GM18499 (cell line): ENCODE measurements around the gene CCDC63.

Experiments
- ATAC-seq: cut with Tn5 transposase; IDR thresholded peaks from one replicate; pipeline ENCODE4 v1.9.1; 2021; ENCODE audit warnings: moderate number of reproducible peaks; ENCODE audit not compliant: insufficient read depth, unreplicated experiment

The CCDC63 gene

GRCh38 chr12:110846615-110847566 lies at the start of gene CCDC63:
Gene CCDC63 (plus strand): TSS chr12:110846987. CDS start chr12:110852955, 5,968 bp downstream.
- no peak for ATAC-seq

- no peak for ATAC-seq
Measured at GRCh38 chr12:110798461-110798860, 48.3 kb upstream of the CCDC63 start.

- ATAC-seq: no peak
Measured at GRCh38 chr12:110802489-110802888, 44.3 kb upstream of the CCDC63 start.

GRCh38 chr12:110804406-110804805 lies 42.4 kb upstream of the CCDC63 start:
- ATAC-seq: no peak

GRCh38 chr12:110807640-110808039 lies 39.1 kb upstream of the CCDC63 start:
- ATAC-seq: no peak

GRCh38 chr12:110809149-110809548 lies 37.6 kb upstream of the CCDC63 start:
- no peak for ATAC-seq

- no peak for ATAC-seq
Measured at GRCh38 chr12:110811972-110812371, 34.8 kb upstream of the CCDC63 start.

GRCh38 chr12:110813285-110813684 lies 33.5 kb upstream of the CCDC63 start:
- ATAC-seq: no peak

- ATAC-seq: no peak
Measured at GRCh38 chr12:110813756-110814155, 33.0 kb upstream of the CCDC63 start.

- ATAC-seq: no peak
Measured at GRCh38 chr12:110816248-110816647, 30.5 kb upstream of the CCDC63 start.

GRCh38 chr12:110816779-110817178 lies 30.0 kb upstream of the CCDC63 start:
- no peak for ATAC-seq

- no peak for ATAC-seq
Measured at GRCh38 chr12:110818511-110818910, 28.3 kb upstream of the CCDC63 start.

- ATAC-seq: no peak
Measured at GRCh38 chr12:110819150-110819549, 27.6 kb upstream of the CCDC63 start.

GRCh38 chr12:110819646-110820045 lies 27.1 kb upstream of the CCDC63 start:
- no peak for ATAC-seq

- ATAC-seq: no peak
Measured at GRCh38 chr12:110821917-110822316, 24.9 kb upstream of the CCDC63 start.

GRCh38 chr12:110822821-110823415 lies 23.9 kb upstream of the CCDC63 start:
- ATAC-seq: no peak

GRCh38 chr12:110824342-110824741 lies 22.4 kb upstream of the CCDC63 start:
- ATAC-seq: no peak

- ATAC-seq: no peak
Measured at GRCh38 chr12:110825530-110825929, 21.3 kb upstream of the CCDC63 start.

GRCh38 chr12:110826592-110827200 lies 20.1 kb upstream of the CCDC63 start:
- no peak for ATAC-seq

GRCh38 chr12:110829308-110829707 lies 17.5 kb upstream of the CCDC63 start:
- no peak for ATAC-seq

- no peak for ATAC-seq
Measured at GRCh38 chr12:110836291-110836690, 10.5 kb upstream of the CCDC63 start.
